Measurements from ENCODE around the gene CAMK2G.

CAMK2G gene

GRCh38 chr10:73848821-73849489, 25.4 kb downstream of the CAMK2G start:
- Histone ChIP-seq H3K4me3 (ENCODE audit: low read length in 2 of 2) (no peak overlapping the region), H3K4me1 (ENCODE audit: control insufficient read depth in 2 of 2, insufficient read depth in 1 of 2, low read depth in 1 of 2, low read length in 2 of 2) (peaks cover 0 to 7% of the 10 kb centered on the region in 2 donors), H3K27me3 (ENCODE audit: control insufficient read depth in 3 of 3, insufficient read depth in 3 of 3, low read depth in 1 of 3, low read length in 3 of 3) (no peaks in the 10 kb centered on the region), H3K9ac (ENCODE audit: low read depth, low read length, poor library complexity) (no peak overlapping the region), H3K36me3 (replicated peaks in 1 of 2; ENCODE audit: control insufficient read depth in 2 of 2, insufficient read depth in 2 of 2, low read length in 2 of 2) (peaks cover 26 to 57% of the 10 kb centered on the region in 2 donors), H3K14ac (ENCODE audit: low read length) (no peak overlapping the region), H2AK5ac (ENCODE audit: low read depth, low read length) (no peak overlapping the region), H3K4ac (ENCODE audit: low read length) (no peak overlapping the region), H3K9me3 (replicated peaks in 1 of 2; ENCODE audit: control insufficient read depth in 2 of 2, insufficient read depth in 1 of 2, low read depth in 1 of 2, low read length in 2 of 2) (no peaks in the 10 kb centered on the region), H2BK15ac (ENCODE audit: low read length) (no peak overlapping the region), H3K79me1 (ENCODE audit: low read depth, low read length) (no peaks in the 10 kb centered on the region), H3K18ac (ENCODE audit: low read length) (no peak overlapping the region), H3K4me2 (ENCODE audit: insufficient read depth, low read length, poor library complexity, severe bottlenecking) (no peak overlapping the region), H3K23ac (ENCODE audit: low read depth, low read length, poor library complexity) (no peak overlapping the region), H4K91ac (ENCODE audit: low read depth, low read length, poor library complexity) (no peak overlapping the region), H2AFZ (ENCODE audit: low read length) (no peak overlapping the region), H2BK5ac (ENCODE audit: low read length) (no peak overlapping the region), H3K27ac (replicated peaks; ENCODE audit: low read length) (no peak overlapping the region), H4K8ac (ENCODE audit: low read depth, low read length) (no peak overlapping the region), H2BK120ac (ENCODE audit: low read depth, low read length) (no peak overlapping the region), H2BK12ac (ENCODE audit: low read length) (no peak overlapping the region)
- DNase-seq (ENCODE audit: low spot score): peak; percentile 75
- no CpG with 5 or more reads among the region's 17 CpGs for WGBS, 2 donors (ENCODE audit: extremely low coverage in 2 of 2, insufficient read length in 2 of 2, insufficient replicate concordance in 1 of 2)

- Histone ChIP-seq H2BK15ac (ENCODE audit: low read length) (no peak overlapping the region), H3K23ac (ENCODE audit: low read depth, low read length, poor library complexity) (no peak overlapping the region), H2BK5ac (ENCODE audit: low read length) (no peak overlapping the region), H3K4me3 (ENCODE audit: low read length in 2 of 2) (peak overlapping the region in 1 of 2 donors; percentile 59), H3K36me3 (replicated peaks in 1 of 2; ENCODE audit: control insufficient read depth in 2 of 2, insufficient read depth in 2 of 2, low read length in 2 of 2) (peaks cover 31 to 54% of the 10 kb centered on the region in 2 donors), H3K27me3 (ENCODE audit: control insufficient read depth in 3 of 3, insufficient read depth in 3 of 3, low read depth in 1 of 3, low read length in 3 of 3) (no peaks in the 10 kb centered on the region), H2AK5ac (ENCODE audit: low read depth, low read length) (no peak overlapping the region), H3K4ac (ENCODE audit: low read length) (no peak overlapping the region), H3K9ac (ENCODE audit: low read depth, low read length, poor library complexity) (no peak overlapping the region), H2AFZ (ENCODE audit: low read length) (no peak overlapping the region), H3K14ac (ENCODE audit: low read length) (no peak overlapping the region), H3K4me1 (ENCODE audit: control insufficient read depth in 2 of 2, insufficient read depth in 1 of 2, low read depth in 1 of 2, low read length in 2 of 2) (peaks cover 0 to 3% of the 10 kb centered on the region in 2 donors), H3K18ac (ENCODE audit: low read length) (no peak overlapping the region), H4K91ac (ENCODE audit: low read depth, low read length, poor library complexity) (no peak overlapping the region), H3K79me1 (ENCODE audit: low read depth, low read length) (no peaks in the 10 kb centered on the region), H2BK12ac (ENCODE audit: low read length) (no peak overlapping the region), H3K9me3 (replicated peaks in 1 of 2; ENCODE audit: control insufficient read depth in 2 of 2, insufficient read depth in 1 of 2, low read depth in 1 of 2, low read length in 2 of 2) (no peaks in the 10 kb centered on the region), H3K27ac (replicated peaks; ENCODE audit: low read length) (no peak overlapping the region), H4K8ac (ENCODE audit: low read depth, low read length) (no peak overlapping the region), H3K4me2 (ENCODE audit: insufficient read depth, low read length, poor library complexity, severe bottlenecking) (no peak overlapping the region), H2BK120ac (ENCODE audit: low read depth, low read length) (no peak overlapping the region)
- no CpG with 5 or more reads among the region's 7 CpGs for WGBS, 2 donors (ENCODE audit: extremely low coverage in 2 of 2, insufficient read length in 2 of 2, insufficient replicate concordance in 1 of 2)
- no peak for DNase-seq (ENCODE audit: low spot score)
Observed at GRCh38 chr10:73847031-73847430, 27.3 kb downstream of the CAMK2G start.

- H2AFZ ChIP-seq (ENCODE audit: low read length): no peak overlapping the region
- H3K23ac ChIP-seq (ENCODE audit: low read depth, low read length, poor library complexity): no peak overlapping the region
- H2BK120ac ChIP-seq (ENCODE audit: low read depth, low read length): no peak overlapping the region
- DNase-seq (ENCODE audit: low spot score): no peak
- peaks cover 23 to 60% of the 10 kb centered on the region in 2 donors for H3K36me3 ChIP-seq (replicated peaks in 1 of 2; ENCODE audit: control insufficient read depth in 2 of 2, insufficient read depth in 2 of 2, low read length in 2 of 2)
- no peak overlapping the region for H4K91ac ChIP-seq (ENCODE audit: low read depth, low read length, poor library complexity)
- H3K9ac ChIP-seq (ENCODE audit: low read depth, low read length, poor library complexity): no peak overlapping the region
- no peak overlapping the region for H4K8ac ChIP-seq (ENCODE audit: low read depth, low read length)
- no peak overlapping the region for H3K4ac ChIP-seq (ENCODE audit: low read length)
- H2BK12ac ChIP-seq (ENCODE audit: low read length): no peak overlapping the region
- no peak overlapping the region for H3K27ac ChIP-seq (replicated peaks; ENCODE audit: low read length)
- H3K18ac ChIP-seq (ENCODE audit: low read length): no peak overlapping the region
- peaks cover 9 to 13% of the 10 kb centered on the region in 2 donors for H3K4me1 ChIP-seq (ENCODE audit: control insufficient read depth in 2 of 2, insufficient read depth in 1 of 2, low read depth in 1 of 2, low read length in 2 of 2)
- H3K4me2 ChIP-seq (ENCODE audit: insufficient read depth, low read length, poor library complexity, severe bottlenecking): no peak overlapping the region
- no peak overlapping the region for H3K4me3 ChIP-seq (ENCODE audit: low read length in 2 of 2)
- no peak overlapping the region for H3K14ac ChIP-seq (ENCODE audit: low read length)
- no peak overlapping the region for H2BK15ac ChIP-seq (ENCODE audit: low read length)
- no peak overlapping the region for H2AK5ac ChIP-seq (ENCODE audit: low read depth, low read length)
- H3K9me3 ChIP-seq (replicated peaks in 1 of 2; ENCODE audit: control insufficient read depth in 2 of 2, insufficient read depth in 1 of 2, low read depth in 1 of 2, low read length in 2 of 2): no peaks in the 10 kb centered on the region
- no peaks in the 10 kb centered on the region for H3K27me3 ChIP-seq (ENCODE audit: control insufficient read depth in 3 of 3, insufficient read depth in 3 of 3, low read depth in 1 of 3, low read length in 3 of 3)
- WGBS, 2 donors (ENCODE audit: extremely low coverage in 2 of 2, insufficient read length in 2 of 2, insufficient replicate concordance in 1 of 2): no CpG with 5 or more reads among the region's 5 CpGs
- H2BK5ac ChIP-seq (ENCODE audit: low read length): no peak overlapping the region
- no peaks in the 10 kb centered on the region for H3K79me1 ChIP-seq (ENCODE audit: low read depth, low read length)
Observed at GRCh38 chr10:73843261-73843660, 31.1 kb downstream of the CAMK2G start.

GRCh38 chr10:73842349-73842748, 32.0 kb downstream of the CAMK2G start:
- Histone ChIP-seq H2BK12ac (ENCODE audit: low read length) (no peak overlapping the region), H3K4me1 (ENCODE audit: control insufficient read depth in 2 of 2, insufficient read depth in 1 of 2, low read depth in 1 of 2, low read length in 2 of 2) (peaks cover 9 to 13% of the 10 kb centered on the region in 2 donors), H3K4me2 (ENCODE audit: insufficient read depth, low read length, poor library complexity, severe bottlenecking) (no peak overlapping the region), H3K27me3 (ENCODE audit: control insufficient read depth in 3 of 3, insufficient read depth in 3 of 3, low read depth in 1 of 3, low read length in 3 of 3) (no peaks in the 10 kb centered on the region), H3K79me1 (ENCODE audit: low read depth, low read length) (no peaks in the 10 kb centered on the region), H2BK120ac (ENCODE audit: low read depth, low read length) (no peak overlapping the region), H3K36me3 (replicated peaks in 1 of 2; ENCODE audit: control insufficient read depth in 2 of 2, insufficient read depth in 2 of 2, low read length in 2 of 2) (peaks cover 16 to 60% of the 10 kb centered on the region in 2 donors), H2AK5ac (ENCODE audit: low read depth, low read length) (peak overlapping the region; percentile 9), H4K8ac (ENCODE audit: low read depth, low read length) (no peak overlapping the region), H3K23ac (ENCODE audit: low read depth, low read length, poor library complexity) (peak overlapping the region; percentile 53), H2BK15ac (ENCODE audit: low read length) (no peak overlapping the region), H3K4ac (ENCODE audit: low read length) (no peak overlapping the region), H3K27ac (replicated peaks; ENCODE audit: low read length) (no peak overlapping the region), H3K9ac (ENCODE audit: low read depth, low read length, poor library complexity) (no peak overlapping the region), H3K14ac (ENCODE audit: low read length) (no peak overlapping the region), H3K4me3 (ENCODE audit: low read length in 2 of 2) (no peak overlapping the region), H3K18ac (ENCODE audit: low read length) (no peak overlapping the region), H3K9me3 (replicated peaks in 1 of 2; ENCODE audit: control insufficient read depth in 2 of 2, insufficient read depth in 1 of 2, low read depth in 1 of 2, low read length in 2 of 2) (no peaks in the 10 kb centered on the region), H4K91ac (ENCODE audit: low read depth, low read length, poor library complexity) (no peak overlapping the region), H2AFZ (ENCODE audit: low read length) (no peak overlapping the region), H2BK5ac (ENCODE audit: low read length) (no peak overlapping the region)
- no peak for DNase-seq (ENCODE audit: low spot score)
- WGBS, 2 donors (ENCODE audit: extremely low coverage in 2 of 2, insufficient read length in 2 of 2, insufficient replicate concordance in 1 of 2): no CpG with 5 or more reads among the region's 11 CpGs

Data from neuronal stem cell (in vitro differentiated cells).